CD14-positive monocyte (primary cell): Measurements from ENCODE around the gene KIF5C. TPM values are rescaled to one million over a fixed set of nuclear protein-coding genes. Genes with fewer than 3 reads are reported as not detected.
A peak's percentile ranks its signal among the peaks of the same experiment; 100 is the strongest.

Experiments
- DNase-seq, 3 donors: peaks; one replicate each; pipeline ENCODE4 v3.0.0-alpha.2; 2011 to 2022
- H2AFZ ChIP-seq: 2 replicates; pipeline ENCODE4 v1.6.0; 2012; ENCODE audit warnings: mild to moderate bottlenecking, low read depth, low read length, inconsistent platforms; ENCODE audit not compliant: insufficient read depth, poor library complexity, severe bottlenecking
- H3K27ac ChIP-seq, 2 donors: 1 replicate in 1 of 2; 2 replicates in 1 of 2; pipeline ENCODE4 v1.5.1; 2012 to 2013; ENCODE audit warnings: low read length in 2 of 2, control low read depth in 1 of 2, inconsistent platforms in 1 of 2, low read depth in 1 of 2, mild to moderate bottlenecking in 1 of 2
- H3K27me3 ChIP-seq, 2 donors: one replicate each; pipeline versions ENCODE4 v1.6.0 to v1.6.1; 2011 to 2013; ENCODE audit warnings: low read length in 2 of 2; ENCODE audit not compliant: control insufficient read depth in 2 of 2, insufficient read depth in 2 of 2
- H3K36me3 ChIP-seq, 2 donors: replicated peaks in 1 of 2; 1 replicate in 1 of 2; 2 replicates in 1 of 2; pipeline versions ENCODE4 v1.5.1 to v1.6.1; 2012 to 2013; ENCODE audit warnings: low read length in 2 of 2, control low read depth in 1 of 2, inconsistent platforms in 1 of 2, mild to moderate bottlenecking in 1 of 2; ENCODE audit not compliant: insufficient read depth in 2 of 2, control insufficient read depth in 1 of 2
- H3K4me1 ChIP-seq, 2 donors: 1 replicate in 1 of 2; 2 replicates in 1 of 2; pipeline versions ENCODE4 v1.5.1 to v1.6.1; 2012 to 2013; ENCODE audit warnings: low read length in 2 of 2, control low read depth in 1 of 2, inconsistent platforms in 1 of 2, mild to moderate bottlenecking in 1 of 2, moderate library complexity in 1 of 2; ENCODE audit not compliant: insufficient read depth in 2 of 2, control insufficient read depth in 1 of 2
- H3K4me2 ChIP-seq: replicated peaks from 2 replicates; pipeline ENCODE3; 2012; ENCODE audit warnings: low read length, moderate library complexity, mild to moderate bottlenecking; ENCODE audit not compliant: poor library complexity, severe bottlenecking; ENCODE audit errors: extremely low read depth
- H3K4me3 ChIP-seq, 3 experiments: fragments of 200-600 bp in 1 of 3; sonication (generic) in 1 of 3; replicated peaks in 1 of 3; 1 replicate in 2 of 3; 2 replicates in 1 of 3; pipeline ENCODE4 v1.5.1; 2011 to 2013; ENCODE audit warnings: low read length in 3 of 3, mild to moderate bottlenecking in 3 of 3, control low read depth in 2 of 3, low read depth in 2 of 3, inconsistent platforms in 1 of 3, moderate library complexity in 1 of 3
- H3K79me2 ChIP-seq: 2 replicates; pipeline ENCODE4 v1.6.0; 2012; ENCODE audit warnings: mild to moderate bottlenecking, control low read depth, inconsistent platforms, low read length, moderate library complexity; ENCODE audit not compliant: insufficient read depth
- H3K9ac ChIP-seq: 2 replicates; pipeline ENCODE4 v1.6.0; 2017; ENCODE audit warnings: low read length, mild to moderate bottlenecking; ENCODE audit not compliant: insufficient read depth, poor library complexity, severe bottlenecking
- H3K9me3 ChIP-seq, 2 donors: replicated peaks in 1 of 2; 1 replicate in 1 of 2; 2 replicates in 1 of 2; pipeline versions ENCODE4 v1.5.1 to v1.6.1; 2012 to 2013; ENCODE audit warnings: low read length in 2 of 2, control low read depth in 1 of 2; ENCODE audit not compliant: control insufficient read depth in 1 of 2, insufficient read depth in 1 of 2
- H4K20me1 ChIP-seq: 2 replicates; pipeline ENCODE4 v1.6.0; 2012; ENCODE audit warnings: mild to moderate bottlenecking, low read length, control low read depth, moderate library complexity; ENCODE audit not compliant: insufficient read depth
- H3K27ac Mint-ChIP-seq, 7 donors: one replicate each; pipeline ENCODE4 v1.8.0; 2020; ENCODE audit warnings: mild to moderate bottlenecking in 7 of 7, mixed read lengths in 7 of 7, moderate library complexity in 6 of 7, inconsistent platforms in 2 of 7
- H3K27me3 Mint-ChIP-seq, 3 donors: one replicate each; pipeline ENCODE4 v1.8.0; 2021 to 2022; ENCODE audit warnings: low read depth in 3 of 3, mild to moderate bottlenecking in 3 of 3, mixed read lengths in 3 of 3, moderate library complexity in 3 of 3, inconsistent platforms in 1 of 3
- H3K36me3 Mint-ChIP-seq, 2 donors: one replicate each; pipeline ENCODE4 v1.8.0; 2020; ENCODE audit warnings: mixed read lengths in 2 of 2, inconsistent platforms in 1 of 2, mild to moderate bottlenecking in 1 of 2
- H3K4me1 Mint-ChIP-seq: one replicate; pipeline ENCODE4 v1.8.0; 2020; ENCODE audit warnings: mild to moderate bottlenecking, mixed read lengths
- H3K4me3 Mint-ChIP-seq, 2 donors: one replicate each; pipeline ENCODE4 v1.8.0; 2020; ENCODE audit warnings: mild to moderate bottlenecking in 2 of 2, mixed read lengths in 2 of 2, moderate library complexity in 1 of 2
- H3K9me3 Mint-ChIP-seq, 7 donors: one replicate each; pipeline ENCODE4 v1.8.0; 2020 to 2022; ENCODE audit warnings: mixed read lengths in 7 of 7, mild to moderate bottlenecking in 6 of 7, moderate library complexity in 6 of 7, inconsistent platforms in 2 of 7
- CTCF ChIP-seq: fragments of 200-600 bp; IDR thresholded peaks from one replicate; pipeline ENCODE4 v1.8.0; 2022; ENCODE audit warnings: antibody characterized with exemption, mild to moderate bottlenecking
- WGBS: methylation state at CpG from one replicate; pipeline ENCODE4 v1.1.5; 2013; ENCODE audit warnings: missing lambda C conversion rate; ENCODE audit not compliant: insufficient coverage; 5-methylcytosine and 5-hydroxymethylcytosine counted together
- intact Hi-C, 2 donors: fragments of 100-400 bp; cut with micrococcal nuclease; formaldehyde crosslinking; loops; one replicate each; pipeline versions ENCODE4 v1.15.0 to v1.15.1; 2023
- polyA plus RNA-seq, 3 donors: library from polyadenylated mRNA; depleted of rRNA in 1 of 3; unstranded in 2 of 3; stranded (reverse) in 1 of 3; fragments of 300-500 nt in 2 of 3; fragments of >200 nt in 1 of 3; fragmentation: Illumina TruSeq in 2 of 3; gene quantifications; 1 replicate in 2 of 3; 2 replicates in 1 of 3; pipeline ENCODE4 v1.2.3, GENCODE V29; 2012 to 2021

Gene KIF5C
- polyA plus RNA-seq, 3 donors: 0.04 TPM; not detected in 2

DNA sequence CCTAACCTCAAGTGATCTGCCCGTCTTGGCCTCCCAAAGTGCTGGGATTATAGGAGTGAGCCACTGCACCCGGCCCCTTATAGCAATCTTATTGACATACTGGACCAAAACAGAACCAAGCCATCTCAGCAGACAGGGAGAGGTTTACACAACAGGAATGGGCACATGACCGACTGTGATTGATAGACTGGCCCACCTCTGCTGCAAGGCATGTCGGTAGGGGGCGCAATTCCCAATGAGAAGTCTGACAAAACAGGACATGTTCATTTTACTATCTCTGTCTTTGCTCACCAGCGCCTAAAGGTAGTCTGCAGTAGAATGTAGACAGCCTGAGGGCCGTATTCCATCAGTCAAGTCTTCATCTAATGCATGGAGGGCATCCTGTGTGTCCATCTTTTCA lies 165.4 kb downstream of the KIF5C start:
- no peak overlapping the region for H3K27ac Mint-ChIP-seq
- no peak overlapping the region for H3K4me2 ChIP-seq
- H3K79me2 ChIP-seq: no peaks in the 10 kb centered on the region
- H3K27ac ChIP-seq: no peak overlapping the region
- H3K4me3 ChIP-seq: no peak overlapping the region
- no peak overlapping the region for H2AFZ ChIP-seq
- H3K9me3 Mint-ChIP-seq: peaks cover 0 to 9% (median 2%) of the 10 kb centered on the region in 7 donors
- H3K27me3 ChIP-seq: peaks cover 25 to 39% of the 10 kb centered on the region in 2 donors
- peak overlapping the region in 1 of 2 donors; percentile 72 for H3K4me3 Mint-ChIP-seq
- H4K20me1 ChIP-seq: no peaks in the 10 kb centered on the region
- peak; percentile 78 for TF ChIP-seq CTCF
- intact Hi-C loops: loop anchor here in 1 of 2 donors (10.0 kb wide), 1 partner anchor 524 kb away; no protein-coding TSS in a partner anchor
- H3K36me3 ChIP-seq: no peaks in the 10 kb centered on the region
- no peak overlapping the region for H3K9ac ChIP-seq
- 77% methylated on average over 4 of the region's 7 CpGs for WGBS
- DNase-seq: peak; percentile 28 to 54 (median 45)
- H3K9me3 ChIP-seq: peaks cover 0 to 5% of the 10 kb centered on the region in 2 donors
- H3K27me3 Mint-ChIP-seq: peaks cover 44 to 68% (median 50%) of the 10 kb centered on the region in 3 donors
- H3K36me3 Mint-ChIP-seq: peaks cover 0 to 5% of the 10 kb centered on the region in 2 donors
- peaks cover 10% of the 10 kb centered on the region for H3K4me1 Mint-ChIP-seq
- peaks cover 0 to 10% of the 10 kb centered on the region in 2 donors for H3K4me1 ChIP-seq

- Mint-ChIP-seq H3K27ac (no peak overlapping the region), H3K27me3 (peaks cover 44 to 63% (median 47%) of the 10 kb centered on the region in 3 donors), H3K36me3 (peaks cover 0 to 4% of the 10 kb centered on the region in 2 donors), H3K9me3 (peaks cover 0 to 13% (median 8%) of the 10 kb centered on the region in 7 donors), H3K4me3 (no peak overlapping the region), H3K4me1 (peaks cover 10% of the 10 kb centered on the region)
- Histone ChIP-seq H3K9ac (no peak overlapping the region), H2AFZ (no peak overlapping the region), H3K4me1 (peaks cover 0 to 10% of the 10 kb centered on the region in 2 donors), H3K27ac (no peak overlapping the region), H3K27me3 (peaks cover 25 to 36% of the 10 kb centered on the region in 2 donors), H3K4me2 (no peak overlapping the region), H3K9me3 (peaks cover 2 to 5% of the 10 kb centered on the region in 2 donors), H3K36me3 (no peaks in the 10 kb centered on the region), H4K20me1 (no peaks in the 10 kb centered on the region), H3K4me3 (no peak overlapping the region), H3K79me2 (no peaks in the 10 kb centered on the region)
- no peak for TF ChIP-seq CTCF
- WGBS: no CpG with 5 or more reads among the region's 1 CpG
- intact Hi-C loops: loop anchor here in 1 of 2 donors (10.0 kb wide), 1 partner anchor 523 kb away; no protein-coding TSS in a partner anchor
- no peak for DNase-seq
These were observed 166.5 kb downstream of the KIF5C start for GRCh38 chr2:149041482-149041881.
